Measurements from ENCODE around the gene LIMS2. TPM values are rescaled to one million over a fixed set of nuclear protein-coding genes. Genes with fewer than 3 reads are reported as not detected.

LIMS2 gene
- total and polyA plus RNA-seq, 2 of the 8 experiments (the other 6 are each of a cell fraction or from before 2014, with no cell fraction given) = 3.3 to 4.8 TPM

DNA sequence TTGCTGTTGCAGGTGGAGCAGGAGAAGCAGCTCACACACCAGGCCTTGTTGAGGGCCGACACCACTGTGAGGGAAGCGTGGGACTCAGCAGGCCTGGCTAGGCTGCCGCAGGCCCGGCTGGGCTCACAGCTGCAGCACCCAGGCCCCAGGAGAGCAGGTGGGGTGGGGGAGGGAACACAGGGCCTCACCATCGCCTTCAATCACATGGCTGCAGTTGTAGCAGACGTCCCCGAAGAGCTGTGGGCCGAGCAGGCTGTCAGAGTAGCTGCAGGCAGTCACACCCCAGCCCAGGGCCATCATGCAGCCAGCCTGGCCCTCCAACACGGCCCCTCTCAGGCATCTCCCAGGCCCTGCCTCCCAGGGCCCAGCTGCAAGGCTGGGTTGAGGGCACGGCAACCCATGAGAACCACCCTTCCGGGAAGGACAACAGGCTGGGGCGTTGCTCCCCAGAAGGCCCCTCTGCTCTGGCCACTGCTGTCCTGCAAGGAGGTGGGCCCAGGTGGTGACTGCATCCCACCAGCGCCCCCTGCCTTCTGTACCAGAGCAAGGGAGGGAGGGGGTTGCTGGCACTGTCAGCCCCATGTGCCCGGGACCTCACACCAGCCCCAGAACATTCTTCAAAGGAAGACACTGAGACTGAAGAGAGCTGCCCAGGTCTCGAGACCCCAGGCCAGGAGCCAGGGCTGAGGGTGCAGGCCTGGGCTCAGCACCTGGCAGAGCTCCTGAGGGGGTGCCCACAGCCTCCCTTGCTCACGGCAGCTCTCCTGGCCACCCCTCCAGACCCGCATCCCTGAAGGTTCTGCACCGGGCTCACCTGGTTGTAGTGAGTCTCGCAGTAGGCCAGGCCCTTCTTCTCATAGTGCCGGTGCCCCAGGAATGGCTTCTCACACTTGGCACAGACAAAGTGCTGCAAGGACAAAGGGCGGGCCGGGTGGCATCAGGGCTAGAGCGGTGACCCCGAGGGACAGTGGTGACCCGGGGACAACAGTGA, 35.0 kb downstream of the LIMS2 start (continued):
- TF ChIP-seq, protein P1, sequence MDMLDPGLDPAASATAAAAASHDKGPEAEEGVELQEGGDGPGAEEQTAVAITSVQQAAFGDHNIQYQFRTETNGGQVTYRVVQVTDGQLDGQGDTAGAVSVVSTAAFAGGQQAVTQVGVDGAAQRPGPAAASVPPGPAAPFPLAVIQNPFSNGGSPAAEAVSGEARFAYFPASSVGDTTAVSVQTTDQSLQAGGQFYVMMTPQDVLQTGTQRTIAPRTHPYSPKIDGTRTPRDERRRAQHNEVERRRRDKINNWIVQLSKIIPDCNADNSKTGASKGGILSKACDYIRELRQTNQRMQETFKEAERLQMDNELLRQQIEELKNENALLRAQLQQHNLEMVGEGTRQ (IDR thresholded peaks at IDR 0.05; ENCODE audit: low read length) = no peak
- TF ChIP-seq SP1 (IDR thresholded peaks at IDR 0.05; ENCODE audit: low read depth, low read length) (no peak), TAF7 (optimal IDR thresholded peaks at IDR 0.05; ENCODE audit: borderline replicate concordance, low read depth, low read length) (no peak)
- TF ChIP-seq, protein P2, sequence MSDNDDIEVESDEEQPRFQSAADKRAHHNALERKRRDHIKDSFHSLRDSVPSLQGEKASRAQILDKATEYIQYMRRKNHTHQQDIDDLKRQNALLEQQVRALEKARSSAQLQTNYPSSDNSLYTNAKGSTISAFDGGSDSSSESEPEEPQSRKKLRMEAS (IDR thresholded peaks at IDR 0.05) = peak; percentile 75
